Measurements from ENCODE around the gene MTM1. TPM values are rescaled to one million over a fixed set of nuclear protein-coding genes. Genes with fewer than 3 reads are reported as not detected.
A peak's percentile ranks its signal among the peaks of the same experiment; 100 is the strongest.

Gene MTM1
- 5.9 TPM for polyA plus RNA-seq (2012; ENCODE audit: insufficient read length, low read depth)

DNA sequence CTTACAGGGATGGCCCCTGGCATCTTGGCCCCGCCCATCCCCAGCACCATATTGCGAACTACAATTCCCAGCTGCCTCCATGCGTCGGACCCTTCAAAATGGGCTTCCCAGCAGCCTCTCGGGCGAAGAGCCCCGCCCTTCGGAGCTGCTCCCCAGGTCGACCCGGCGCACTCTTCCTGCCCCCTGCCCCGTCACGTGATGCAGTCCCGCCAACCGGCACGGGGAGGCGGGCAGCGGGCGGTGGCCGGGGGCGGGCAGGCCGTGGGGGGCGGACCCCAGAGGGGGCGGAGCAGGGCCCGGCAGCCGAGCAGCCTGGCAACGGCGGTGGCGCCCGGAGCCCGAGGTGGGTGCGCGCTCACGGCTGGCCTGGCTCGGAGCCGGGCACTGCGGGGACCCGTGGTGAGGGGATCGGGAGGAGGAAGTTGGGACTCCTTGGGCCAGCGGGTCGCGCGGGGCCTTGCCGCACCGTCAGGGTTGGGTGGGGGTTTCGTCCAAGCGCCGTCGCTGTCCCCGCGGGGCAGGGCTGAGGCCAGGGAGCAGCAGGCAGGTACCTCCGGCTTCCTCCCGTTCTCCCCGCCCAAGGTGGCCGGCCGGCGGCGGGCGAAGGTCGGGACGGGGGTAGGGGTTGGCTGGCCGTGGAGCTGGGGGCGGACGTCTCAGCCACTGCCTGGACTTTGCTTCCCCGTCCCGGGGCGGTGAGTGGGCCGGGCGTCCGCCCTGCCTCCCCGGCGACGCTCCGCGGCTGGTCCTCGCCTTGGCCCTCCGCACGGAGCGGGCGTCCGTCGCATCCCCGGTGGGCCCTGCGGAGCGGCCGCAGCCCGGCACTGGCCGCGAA is at the start of gene MTM1:
TSS of gene MTM1 (plus strand) at position 302 of the 835 bp plus-strand sequence. CDS start 23,994 bp downstream, outside the sequence.
- 0 out of 2 replicates have a peak, but pooled peaks have one; percentile 16 for TF ChIP-seq POLR2AphosphoS5 (IDR thresholded peaks at IDR 0.05; ENCODE audit: low read depth, low read length)
- 0 out of 2 replicates have a peak, but pooled peaks have one; percentile 10 for TF ChIP-seq SIN3A (IDR thresholded peaks at IDR 0.05; ENCODE audit: borderline replicate concordance, insufficient read depth, low read length)
- TF ChIP-seq, protein P1, sequence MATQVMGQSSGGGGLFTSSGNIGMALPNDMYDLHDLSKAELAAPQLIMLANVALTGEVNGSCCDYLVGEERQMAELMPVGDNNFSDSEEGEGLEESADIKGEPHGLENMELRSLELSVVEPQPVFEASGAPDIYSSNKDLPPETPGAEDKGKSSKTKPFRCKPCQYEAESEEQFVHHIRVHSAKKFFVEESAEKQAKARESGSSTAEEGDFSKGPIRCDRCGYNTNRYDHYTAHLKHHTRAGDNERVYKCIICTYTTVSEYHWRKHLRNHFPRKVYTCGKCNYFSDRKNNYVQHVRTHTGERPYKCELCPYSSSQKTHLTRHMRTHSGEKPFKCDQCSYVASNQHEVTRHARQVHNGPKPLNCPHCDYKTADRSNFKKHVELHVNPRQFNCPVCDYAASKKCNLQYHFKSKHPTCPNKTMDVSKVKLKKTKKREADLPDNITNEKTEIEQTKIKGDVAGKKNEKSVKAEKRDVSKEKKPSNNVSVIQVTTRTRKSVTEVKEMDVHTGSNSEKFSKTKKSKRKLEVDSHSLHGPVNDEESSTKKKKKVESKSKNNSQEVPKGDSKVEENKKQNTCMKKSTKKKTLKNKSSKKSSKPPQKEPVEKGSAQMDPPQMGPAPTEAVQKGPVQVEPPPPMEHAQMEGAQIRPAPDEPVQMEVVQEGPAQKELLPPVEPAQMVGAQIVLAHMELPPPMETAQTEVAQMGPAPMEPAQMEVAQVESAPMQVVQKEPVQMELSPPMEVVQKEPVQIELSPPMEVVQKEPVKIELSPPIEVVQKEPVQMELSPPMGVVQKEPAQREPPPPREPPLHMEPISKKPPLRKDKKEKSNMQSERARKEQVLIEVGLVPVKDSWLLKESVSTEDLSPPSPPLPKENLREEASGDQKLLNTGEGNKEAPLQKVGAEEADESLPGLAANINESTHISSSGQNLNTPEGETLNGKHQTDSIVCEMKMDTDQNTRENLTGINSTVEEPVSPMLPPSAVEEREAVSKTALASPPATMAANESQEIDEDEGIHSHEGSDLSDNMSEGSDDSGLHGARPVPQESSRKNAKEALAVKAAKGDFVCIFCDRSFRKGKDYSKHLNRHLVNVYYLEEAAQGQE (IDR thresholded peaks at IDR 0.05; ENCODE audit: insufficient read depth in 1 of 2, low read depth in 2 of 2, low read length in 2 of 2) = no peak
- peak; percentile 48 for TF ChIP-seq FOXP2 (optimal IDR thresholded peaks at IDR 0.05; ENCODE audit: borderline replicate concordance, extremely low read depth, extremely low read length, insufficient read depth)
- peak; percentile 14; the same call in 1 of the 2 replicates for TF ChIP-seq TAF1 (IDR thresholded peaks at IDR 0.05; ENCODE audit: borderline replicate concordance, insufficient read depth, low read length)

DNA sequence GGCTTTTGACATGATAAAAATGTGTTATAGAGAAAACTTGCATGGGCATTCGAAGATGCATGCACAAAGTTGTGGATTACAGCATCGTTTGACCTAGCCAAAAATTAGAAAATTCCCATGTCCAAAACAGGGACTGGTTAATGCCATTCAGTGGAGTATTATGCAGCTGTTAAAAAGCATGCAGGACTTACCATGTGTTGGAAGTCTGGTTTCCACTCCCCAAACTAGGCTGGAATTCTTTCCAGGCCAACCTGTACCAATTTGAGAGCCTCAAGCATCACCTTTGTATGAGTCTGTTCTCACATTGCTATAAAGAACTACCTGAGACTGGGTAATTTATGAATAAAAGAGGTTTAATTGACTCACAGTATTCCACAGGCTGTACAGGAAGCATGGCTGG is 45.9 kb upstream of the MTM1 start:
- TF ChIP-seq SIN3A (IDR thresholded peaks at IDR 0.05; ENCODE audit: borderline replicate concordance, insufficient read depth, low read length) (no peak), POLR2AphosphoS5 (IDR thresholded peaks at IDR 0.05; ENCODE audit: low read depth, low read length) (no peak), TAF1 (IDR thresholded peaks at IDR 0.05; ENCODE audit: borderline replicate concordance, insufficient read depth, low read length) (no peak), FOXP2 (optimal IDR thresholded peaks at IDR 0.05; ENCODE audit: borderline replicate concordance, extremely low read depth, extremely low read length, insufficient read depth) (no peak)
- TF ChIP-seq, protein P1 (IDR thresholded peaks at IDR 0.05; ENCODE audit: insufficient read depth in 1 of 2, low read depth in 2 of 2, low read length in 2 of 2) = no peak

DNA sequence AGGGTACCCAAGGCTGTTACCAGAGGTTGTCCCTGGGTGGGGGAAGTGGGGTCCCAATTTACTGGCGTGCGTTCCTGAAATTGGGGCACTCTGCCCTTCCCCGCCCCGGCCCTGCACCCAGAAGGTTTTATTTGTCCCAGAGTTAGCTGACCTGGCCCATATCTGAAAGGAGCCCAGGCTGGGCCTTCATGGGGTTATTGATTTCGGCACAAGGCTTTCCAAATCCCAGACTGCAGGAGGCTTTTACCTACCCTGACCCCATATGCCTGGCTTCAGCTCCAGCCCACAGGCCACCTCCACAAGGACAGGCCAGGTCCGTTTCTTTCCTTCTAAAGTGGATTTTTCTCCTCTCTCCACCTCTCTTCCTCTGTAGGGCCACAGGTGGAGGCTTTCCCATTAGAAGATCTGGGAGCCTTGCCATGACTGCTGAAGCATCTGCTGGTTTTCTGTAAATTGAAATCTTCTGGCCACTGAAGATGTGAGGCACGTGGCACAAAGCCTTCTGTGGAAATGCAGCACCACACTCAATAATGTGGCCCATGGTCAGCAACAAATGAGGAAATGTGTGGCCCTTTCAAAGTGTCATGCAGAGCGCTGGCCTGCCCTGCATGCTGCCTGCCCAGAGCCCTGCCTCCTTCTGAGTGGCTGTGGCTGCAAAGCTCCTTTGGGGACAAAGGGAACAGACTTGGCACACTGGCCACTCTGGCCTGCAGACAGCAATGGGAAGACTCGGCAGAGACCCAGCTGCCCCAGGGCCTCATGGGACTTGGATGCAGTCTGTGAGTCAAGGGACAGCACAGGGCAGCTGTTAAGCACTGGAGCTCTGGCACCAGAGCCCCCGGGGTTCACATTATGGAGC is 43.1 kb upstream of the MTM1 start:
- TF ChIP-seq SIN3A (IDR thresholded peaks at IDR 0.05; ENCODE audit: borderline replicate concordance, insufficient read depth, low read length) = no peak
- TF ChIP-seq, protein P1 (IDR thresholded peaks at IDR 0.05; ENCODE audit: insufficient read depth in 1 of 2, low read depth in 2 of 2, low read length in 2 of 2) = no peak
- TF ChIP-seq POLR2AphosphoS5 (IDR thresholded peaks at IDR 0.05; ENCODE audit: low read depth, low read length) = no peak
- TF ChIP-seq FOXP2 (optimal IDR thresholded peaks at IDR 0.05; ENCODE audit: borderline replicate concordance, extremely low read depth, extremely low read length, insufficient read depth) = no peak
- no peak for TF ChIP-seq TAF1 (IDR thresholded peaks at IDR 0.05; ENCODE audit: borderline replicate concordance, insufficient read depth, low read length)

DNA sequence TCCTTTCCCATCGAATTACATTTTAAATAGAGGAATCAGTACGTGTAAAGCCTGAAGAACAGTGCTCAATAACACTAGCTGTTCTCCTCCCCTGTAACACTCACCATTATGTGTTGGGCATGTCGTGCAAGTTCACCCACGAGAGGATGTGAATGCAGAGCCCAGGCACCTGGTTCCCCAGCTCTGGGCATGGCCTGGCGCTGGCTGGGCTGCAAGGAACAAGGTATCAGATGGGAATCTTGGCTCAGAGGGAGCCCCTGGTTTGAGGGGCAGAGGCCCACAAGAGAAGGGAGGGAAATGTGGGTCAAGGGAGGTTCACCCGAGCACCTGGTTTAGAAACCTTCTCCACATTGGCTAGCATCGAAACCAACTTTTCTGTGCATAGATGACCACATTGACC is 41.7 kb upstream of the MTM1 start:
- TF ChIP-seq TAF1 (IDR thresholded peaks at IDR 0.05; ENCODE audit: borderline replicate concordance, insufficient read depth, low read length) = no peak
- no peak for TF ChIP-seq POLR2AphosphoS5 (IDR thresholded peaks at IDR 0.05; ENCODE audit: low read depth, low read length)
- TF ChIP-seq, protein P1 (IDR thresholded peaks at IDR 0.05; ENCODE audit: insufficient read depth in 1 of 2, low read depth in 2 of 2, low read length in 2 of 2) = no peak

Data from PFSK-1 (cell line).